Omental fat pad (tissue), 4 donors: ENCODE results near the gene ZNF33A. TPM values are rescaled to one million over a fixed set of nuclear protein-coding genes. Genes with fewer than 3 reads are reported as not detected.
A peak's percentile ranks its signal among the peaks of the same experiment; 100 is the strongest.
"Not testable (repeated sequence)": the region's sequence is repeated elsewhere in the genome, so short reads cannot be mapped to it uniquely, and the experiment has no call there.

Experiments
- ATAC-seq: fragments of 150-250 bp; one replicate; pipeline ENCODE4 v1.9.1; 2016; ENCODE audit warnings: mild to moderate bottlenecking, moderate library complexity; ENCODE audit not compliant: low FRiP score
- DNase-seq: peaks from one replicate; pipeline ENCODE4 v3.0.0-alpha.2; 2019; ENCODE audit warnings: low spot score
- total RNA-seq, 4 donors: library from RNA; depleted of rRNA; stranded (reverse); fragments of >200 nt; gene quantifications; one replicate each; pipeline ENCODE4 v1.1.0, GENCODE V29; 2016
- TF ChIP-seq, protein P1 (sequence below), 3 donors: fragments of 450-650 bp; IDR thresholded peaks; one replicate each; pipeline ENCODE4 v1.5.1; 2016 to 2017; ENCODE audit warnings: antibody characterized with exemption in 3 of 3, mild to moderate bottlenecking in 3 of 3, moderate library complexity in 2 of 3

The ZNF33A gene
- total RNA-seq, 4 donors from 2014 or later, result 17.2 to 27.7 (median 22.2) TPM

DNA sequence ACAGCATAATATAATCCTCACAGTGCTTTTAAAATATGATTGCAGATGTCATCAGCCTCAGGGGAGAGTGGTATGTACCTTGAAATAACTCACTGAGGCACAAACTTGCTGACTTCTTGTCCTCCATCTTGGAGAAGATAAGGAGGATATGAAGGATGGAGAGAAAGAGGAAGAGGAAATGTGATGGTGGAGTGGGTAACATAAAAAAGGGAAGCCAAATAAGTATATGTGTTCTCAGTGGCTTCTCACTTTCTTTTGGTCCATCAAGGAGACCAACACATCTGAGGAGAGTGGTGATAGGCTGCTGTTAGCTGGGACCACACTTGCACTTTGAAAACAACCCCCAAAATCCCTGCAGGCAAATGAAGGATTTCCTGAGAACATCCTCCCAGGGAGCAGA is 62.1 kb downstream of the ZNF33A start:
- TF ChIP-seq, protein P1, sequence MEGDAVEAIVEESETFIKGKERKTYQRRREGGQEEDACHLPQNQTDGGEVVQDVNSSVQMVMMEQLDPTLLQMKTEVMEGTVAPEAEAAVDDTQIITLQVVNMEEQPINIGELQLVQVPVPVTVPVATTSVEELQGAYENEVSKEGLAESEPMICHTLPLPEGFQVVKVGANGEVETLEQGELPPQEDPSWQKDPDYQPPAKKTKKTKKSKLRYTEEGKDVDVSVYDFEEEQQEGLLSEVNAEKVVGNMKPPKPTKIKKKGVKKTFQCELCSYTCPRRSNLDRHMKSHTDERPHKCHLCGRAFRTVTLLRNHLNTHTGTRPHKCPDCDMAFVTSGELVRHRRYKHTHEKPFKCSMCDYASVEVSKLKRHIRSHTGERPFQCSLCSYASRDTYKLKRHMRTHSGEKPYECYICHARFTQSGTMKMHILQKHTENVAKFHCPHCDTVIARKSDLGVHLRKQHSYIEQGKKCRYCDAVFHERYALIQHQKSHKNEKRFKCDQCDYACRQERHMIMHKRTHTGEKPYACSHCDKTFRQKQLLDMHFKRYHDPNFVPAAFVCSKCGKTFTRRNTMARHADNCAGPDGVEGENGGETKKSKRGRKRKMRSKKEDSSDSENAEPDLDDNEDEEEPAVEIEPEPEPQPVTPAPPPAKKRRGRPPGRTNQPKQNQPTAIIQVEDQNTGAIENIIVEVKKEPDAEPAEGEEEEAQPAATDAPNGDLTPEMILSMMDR (IDR thresholded peaks at IDR 0.05), result no peak
- ATAC-seq, result no peak
- no peak for DNase-seq

DNA sequence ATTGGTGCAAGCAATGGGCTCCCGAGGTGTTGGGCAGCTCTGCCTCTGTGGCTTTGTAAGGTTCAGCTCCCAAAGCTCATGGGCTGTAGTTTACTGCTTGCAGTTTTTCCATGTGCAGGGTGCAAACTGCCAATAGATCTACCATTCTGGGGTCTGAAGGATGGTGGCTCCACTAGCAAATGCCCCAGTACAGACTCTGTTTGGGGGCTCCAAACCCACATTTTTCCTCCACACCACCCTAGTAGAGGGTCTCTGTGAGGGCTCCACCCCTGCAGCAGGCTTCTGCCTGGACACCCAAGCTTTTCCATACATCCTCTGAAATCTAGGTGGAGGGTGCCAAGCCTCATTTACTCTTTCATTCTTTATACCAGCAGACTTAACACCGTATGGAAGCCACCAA is 66.2 kb downstream of the ZNF33A start:
- TF ChIP-seq, protein P1 (IDR thresholded peaks at IDR 0.05), result no peak
- ATAC-seq (no peak), DNase-seq (no peak)

DNA sequence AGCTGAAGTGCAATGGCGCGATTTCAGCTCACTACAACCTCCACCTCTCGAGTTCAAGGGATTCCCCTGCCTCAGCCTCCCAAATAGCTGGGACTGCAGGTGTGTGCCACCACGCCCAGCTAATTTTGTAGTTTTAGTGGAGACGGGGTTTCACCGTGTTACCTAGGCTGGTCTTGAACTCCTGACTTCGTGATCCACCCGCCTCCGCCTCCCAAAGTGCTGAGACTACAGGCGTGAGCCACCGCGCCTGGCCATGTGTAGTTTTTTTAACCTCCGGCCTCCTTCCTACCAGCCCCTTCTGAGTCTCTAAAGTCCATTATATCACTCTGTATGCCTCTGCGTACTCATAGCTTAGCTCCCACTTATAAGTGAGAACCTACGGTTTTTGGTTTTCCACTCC is 82.8 kb downstream of the ZNF33A start:
- DNase-seq, ATAC-seq: not testable (repeated sequence)

DNA sequence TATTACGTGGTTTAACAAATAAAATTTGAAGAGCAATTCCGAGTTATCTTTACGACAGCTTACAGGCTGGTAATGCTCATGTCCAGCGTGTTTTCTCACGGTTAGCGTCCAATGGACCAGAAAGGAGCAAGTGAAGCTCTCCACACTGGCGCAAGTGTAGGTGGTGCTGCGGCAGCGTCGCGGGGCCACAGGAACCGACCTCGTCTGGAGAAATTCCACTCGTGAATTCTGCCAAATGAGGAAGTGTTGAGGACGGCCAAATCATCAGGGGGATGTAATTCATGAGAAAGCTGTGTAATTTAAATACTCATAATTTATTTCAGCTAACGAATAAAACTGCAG is 83.3 kb downstream of the ZNF33A start:
- no peak for DNase-seq
- TF ChIP-seq, protein P1 (IDR thresholded peaks at IDR 0.05), result no peak
- ATAC-seq, result peak; percentile 5

DNA sequence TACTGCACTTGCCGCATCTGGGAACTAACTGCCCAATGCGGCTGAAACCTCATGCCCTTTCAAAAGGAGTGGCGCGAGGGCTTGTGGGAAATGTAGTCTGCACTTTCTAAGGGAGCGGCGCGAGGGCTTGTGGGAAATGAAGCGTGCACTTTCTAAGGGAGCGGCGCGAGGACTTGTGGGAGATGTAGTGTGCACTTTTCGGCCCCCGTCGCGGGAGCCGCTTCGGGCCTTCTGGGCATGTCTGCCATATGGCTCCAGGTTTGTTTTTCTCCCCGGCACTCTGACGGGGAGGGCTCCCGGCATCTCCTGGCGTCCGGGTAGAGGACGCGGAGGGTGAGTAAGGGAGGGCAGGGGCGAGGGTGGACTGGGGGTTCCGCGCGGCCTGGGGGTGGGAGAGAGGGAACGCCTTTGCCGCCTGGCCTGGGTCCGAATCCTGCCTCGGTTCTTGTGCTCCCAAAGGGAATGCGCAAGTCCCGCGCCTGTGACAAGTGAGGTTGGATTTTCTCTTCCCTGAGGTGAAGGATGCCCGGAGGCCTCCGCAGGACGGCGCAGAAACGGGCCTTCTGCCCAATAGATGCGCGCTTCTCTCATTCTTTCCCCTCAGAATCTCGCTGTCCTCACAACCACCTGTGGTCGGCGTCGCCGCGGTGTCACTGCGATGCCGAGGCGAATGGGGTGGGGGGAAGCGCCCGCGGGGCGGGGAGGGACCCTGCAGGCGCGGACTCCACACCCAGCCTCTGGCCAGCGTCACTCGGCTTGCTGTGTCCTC is 83.9 kb downstream of the ZNF33A start, which contains the start of gene ZNF37A:
Gene ZNF37A (plus strand): TSS at position 180 of the 769 bp plus-strand sequence. CDS start 2,281 bp downstream, outside the sequence.
- peak; percentile 99 for ATAC-seq
- peak; percentile 88 for DNase-seq
- TF ChIP-seq, protein P1 (IDR thresholded peaks at IDR 0.05), result no peak

DNA sequence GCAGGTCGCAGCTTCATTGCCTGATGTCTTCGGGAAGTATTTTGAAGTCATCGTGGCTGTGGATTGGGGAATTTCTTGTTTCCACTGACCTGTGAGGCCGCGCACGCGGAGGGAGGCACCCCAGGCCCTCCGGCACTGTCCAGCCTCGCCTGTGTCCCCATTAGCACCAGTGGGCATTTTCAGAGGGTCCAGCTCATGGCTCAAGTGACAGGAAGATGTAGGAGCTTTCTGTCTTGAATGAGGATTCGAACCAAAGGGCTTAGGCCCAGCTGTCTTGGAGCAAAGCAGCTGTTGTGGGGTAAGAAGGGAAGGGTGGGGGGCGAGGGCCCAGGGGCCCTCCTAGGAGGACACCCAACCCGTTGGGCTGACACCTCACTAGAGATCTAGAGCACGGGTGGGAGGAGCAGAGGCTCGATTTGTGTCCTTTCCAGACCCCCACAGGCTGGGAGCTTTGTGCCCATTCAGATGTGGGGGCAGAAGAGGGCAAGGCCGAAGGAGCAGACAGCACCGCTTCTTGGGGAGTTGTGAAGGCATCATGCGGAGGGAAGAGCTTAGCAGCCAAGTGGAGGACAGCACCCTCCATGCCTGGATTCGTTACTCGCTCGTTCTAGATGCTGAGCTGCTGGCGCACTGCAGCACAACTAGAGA is 84.6 kb downstream of the ZNF33A start:
- no peak for ATAC-seq
- TF ChIP-seq, protein P1 (IDR thresholded peaks at IDR 0.05), result no peak

DNA sequence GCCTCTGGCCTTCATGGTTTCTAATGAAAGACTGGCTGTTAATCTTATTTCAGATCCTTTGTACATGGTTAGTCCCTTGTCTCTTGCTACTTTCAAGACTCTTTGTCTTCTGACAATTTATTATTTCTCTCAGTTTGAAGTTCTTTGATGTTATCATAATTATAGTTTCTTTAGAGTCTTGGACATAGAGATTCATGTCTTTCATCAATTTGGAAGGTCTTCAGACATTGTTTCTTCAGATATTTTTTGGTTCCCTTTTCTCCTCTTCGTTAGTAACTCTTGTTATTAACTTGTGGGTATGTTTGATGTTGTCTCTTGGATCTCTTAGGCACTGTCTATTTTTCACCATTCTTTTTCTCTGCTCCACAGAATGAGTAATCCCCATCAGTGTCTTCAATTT is 92.4 kb downstream of the ZNF33A start:
- ATAC-seq, result no peak
- TF ChIP-seq, protein P1 (IDR thresholded peaks at IDR 0.05), result no peak
- no peak for DNase-seq

More for the DNA sequence above, 84.6 kb downstream of the ZNF33A start:
- DNase-seq, result no peak
